ENCODE data around the gene HOXD1.

HOXD1 gene

DNA sequence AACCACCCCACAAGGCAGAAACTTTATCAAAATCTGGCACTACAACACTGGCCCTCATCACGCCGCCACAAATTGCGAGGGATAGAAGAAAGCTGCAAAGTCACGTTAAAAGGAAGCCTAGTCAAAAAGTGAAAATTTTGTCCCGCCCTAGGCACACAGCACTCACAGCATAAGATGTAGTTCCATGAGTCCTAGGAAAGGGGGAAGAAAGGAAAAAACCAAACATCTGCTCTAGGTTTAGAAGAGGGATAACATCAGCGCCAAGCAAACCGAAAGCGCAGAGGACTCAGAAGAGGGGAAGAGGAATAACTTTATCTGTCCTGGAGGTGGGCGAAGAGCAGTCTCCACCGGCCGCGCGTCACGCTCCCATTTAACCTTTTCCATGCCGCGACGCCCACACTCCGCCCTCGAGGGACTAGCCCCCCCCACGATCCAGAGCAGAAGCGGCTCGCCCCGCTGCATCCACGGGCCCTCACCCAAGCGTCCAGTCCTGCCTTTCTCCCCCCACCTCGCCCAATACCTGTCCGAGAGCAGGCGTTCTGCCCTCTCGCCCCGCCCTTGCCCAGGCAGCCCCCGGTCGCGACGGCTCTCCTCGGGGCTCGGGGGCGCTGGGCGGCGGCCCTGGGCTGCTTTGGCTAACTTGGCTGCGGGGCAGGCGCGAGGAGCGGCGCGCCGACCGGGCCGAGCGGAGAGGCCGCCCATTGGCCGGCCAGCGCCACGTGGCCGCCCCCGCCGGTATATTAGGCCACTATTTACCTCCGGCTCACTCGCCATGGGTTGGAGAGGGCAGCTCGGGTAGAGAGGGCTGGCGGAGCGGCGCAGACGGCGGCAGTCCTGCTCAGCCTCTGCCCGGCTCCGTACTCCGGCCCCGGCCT lies at the start of gene HOXD1:
TSS of gene HOXD1 (plus strand) at position 770 of the 875 bp plus-strand sequence. CDS start 134 bp downstream, outside the sequence.
- DNase-seq: peak; percentile 15 to 50

DNA sequence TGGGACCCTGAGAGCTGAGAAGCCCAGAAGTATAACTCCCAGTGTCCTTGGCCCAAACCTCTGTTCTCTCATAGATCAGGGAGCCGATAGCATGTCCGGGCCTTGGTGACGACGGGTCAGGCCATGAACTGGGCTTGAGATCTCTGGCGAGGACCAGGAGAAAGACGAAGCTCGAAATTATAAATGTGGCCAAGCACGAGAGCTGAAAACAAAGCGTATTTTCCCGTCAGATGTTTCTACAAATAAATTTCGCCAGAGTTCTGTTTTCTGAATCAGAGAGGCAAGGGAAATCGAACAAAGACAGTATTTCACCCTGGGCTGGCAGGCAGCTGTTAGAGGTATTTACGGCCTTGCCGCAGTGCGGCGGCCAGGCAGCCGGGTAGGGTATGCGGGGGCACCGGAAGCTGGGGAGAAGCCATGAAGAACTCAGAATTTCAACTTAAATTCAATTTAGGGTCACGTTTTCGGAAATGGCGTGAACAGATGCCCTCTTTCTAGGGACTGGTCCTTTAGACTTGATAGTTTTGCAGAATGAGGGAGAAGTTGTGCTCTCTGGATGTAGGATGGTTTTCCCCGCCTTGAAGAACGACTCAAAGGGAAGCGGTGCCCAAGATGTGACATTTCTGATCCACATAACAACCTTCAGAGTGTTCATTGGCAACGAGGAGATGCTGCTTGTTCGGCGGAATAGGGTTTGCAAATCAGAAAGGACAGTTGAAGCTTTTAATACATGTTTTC lies 49.4 kb upstream of the HOXD1 start:
- DNase-seq: no peak

DNA sequence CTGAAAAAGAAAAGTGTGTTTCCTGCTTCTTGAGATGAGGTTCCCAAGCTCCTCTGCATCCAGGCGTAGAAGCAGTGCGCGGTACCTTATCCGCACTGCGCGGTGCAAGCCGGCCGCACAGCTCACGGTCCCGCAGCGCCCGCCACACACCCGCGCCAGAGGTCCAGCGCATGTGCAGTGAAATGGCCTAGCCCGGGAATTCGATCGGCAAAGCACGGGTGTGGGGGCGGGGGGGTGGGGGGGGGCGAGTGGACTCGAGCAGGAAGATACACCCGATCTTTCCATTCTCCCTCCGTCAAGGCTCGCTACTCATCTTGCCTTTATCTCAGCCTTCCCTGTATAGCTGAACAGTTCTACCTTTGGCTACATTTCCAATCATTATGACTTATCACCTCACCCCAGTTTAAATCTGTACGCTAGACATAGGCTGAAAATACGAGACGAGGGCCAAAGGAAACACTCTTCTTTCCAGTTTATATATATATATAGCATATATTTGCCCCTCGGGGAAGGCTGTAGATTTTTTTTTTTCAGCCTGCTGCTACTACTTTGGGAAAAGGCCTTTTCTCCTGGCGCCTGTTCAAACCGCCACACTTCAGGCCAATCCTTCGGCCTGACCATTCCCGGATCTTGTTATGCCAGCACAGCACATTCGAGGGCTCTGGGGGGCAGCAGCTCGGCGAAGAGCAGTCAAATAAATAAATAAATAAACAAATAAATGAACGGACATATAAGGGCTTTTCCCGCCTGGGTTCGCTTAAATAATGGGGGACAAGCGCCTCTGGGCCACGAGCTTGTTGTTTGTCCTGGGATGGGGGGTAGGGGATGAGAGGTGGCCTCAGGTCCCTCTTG lies 48.6 kb upstream of the HOXD1 start:
- no peak for DNase-seq

DNA sequence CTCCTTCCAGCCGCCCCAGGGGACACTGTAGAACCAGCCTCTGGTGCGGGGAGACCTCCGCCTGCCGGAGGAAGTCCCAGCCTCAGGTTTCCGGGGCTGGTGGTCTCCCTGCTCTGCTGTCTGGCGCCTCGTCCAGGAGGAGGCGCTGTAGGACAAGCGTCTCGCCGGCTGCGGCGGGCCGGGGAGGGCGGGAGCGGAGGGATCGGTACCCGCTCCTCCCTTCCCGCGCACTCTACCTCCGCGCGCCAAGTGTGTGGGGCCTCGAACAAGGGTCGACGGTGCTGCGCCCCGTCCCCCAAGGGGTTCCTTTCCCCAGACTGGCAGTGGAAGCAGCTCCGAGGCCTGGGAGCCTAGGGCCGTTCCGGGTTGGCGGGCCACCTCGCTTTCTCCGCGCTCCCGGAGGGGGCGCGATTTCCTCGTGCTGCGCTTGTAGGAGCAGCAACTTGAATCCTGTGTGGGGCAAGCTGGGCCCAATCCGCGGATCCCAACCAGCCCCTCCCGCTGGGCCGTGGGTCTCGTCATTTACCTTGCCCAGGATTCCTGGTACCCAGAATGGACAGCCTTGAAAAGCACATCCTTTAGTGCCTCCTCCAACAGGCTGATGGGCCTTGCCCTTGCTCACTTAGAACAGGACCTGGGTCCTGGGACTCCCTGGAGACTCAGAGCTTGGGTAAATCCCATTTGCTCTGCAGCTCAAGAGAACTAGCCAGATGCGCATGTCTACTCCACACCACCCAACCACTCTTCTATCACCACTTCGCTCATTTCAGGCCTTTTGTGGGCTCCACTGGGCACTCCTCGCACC lies 47.8 kb upstream of the HOXD1 start:
- DNase-seq: peak; percentile 45 to 74

DNA sequence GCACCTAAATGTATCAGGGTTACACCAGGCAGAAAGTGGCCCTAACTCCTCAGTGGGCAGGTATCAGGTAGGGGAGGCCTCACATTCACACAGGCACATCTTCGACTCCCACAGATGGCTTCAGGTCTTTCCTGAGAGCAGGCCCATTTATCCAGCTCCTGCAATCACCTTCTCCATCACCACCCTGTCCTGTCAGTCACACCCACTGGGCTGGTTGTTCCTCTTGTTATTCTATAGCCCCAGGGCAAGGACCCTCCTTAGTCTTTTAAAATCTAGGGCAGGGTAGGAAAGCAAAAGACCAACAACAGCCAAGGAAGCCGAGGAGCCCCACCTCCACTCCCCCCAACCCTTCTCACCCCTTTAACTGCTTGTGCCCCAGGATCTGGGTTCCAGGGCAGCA lies 46.2 kb upstream of the HOXD1 start:
- no peak for DNase-seq

DNA sequence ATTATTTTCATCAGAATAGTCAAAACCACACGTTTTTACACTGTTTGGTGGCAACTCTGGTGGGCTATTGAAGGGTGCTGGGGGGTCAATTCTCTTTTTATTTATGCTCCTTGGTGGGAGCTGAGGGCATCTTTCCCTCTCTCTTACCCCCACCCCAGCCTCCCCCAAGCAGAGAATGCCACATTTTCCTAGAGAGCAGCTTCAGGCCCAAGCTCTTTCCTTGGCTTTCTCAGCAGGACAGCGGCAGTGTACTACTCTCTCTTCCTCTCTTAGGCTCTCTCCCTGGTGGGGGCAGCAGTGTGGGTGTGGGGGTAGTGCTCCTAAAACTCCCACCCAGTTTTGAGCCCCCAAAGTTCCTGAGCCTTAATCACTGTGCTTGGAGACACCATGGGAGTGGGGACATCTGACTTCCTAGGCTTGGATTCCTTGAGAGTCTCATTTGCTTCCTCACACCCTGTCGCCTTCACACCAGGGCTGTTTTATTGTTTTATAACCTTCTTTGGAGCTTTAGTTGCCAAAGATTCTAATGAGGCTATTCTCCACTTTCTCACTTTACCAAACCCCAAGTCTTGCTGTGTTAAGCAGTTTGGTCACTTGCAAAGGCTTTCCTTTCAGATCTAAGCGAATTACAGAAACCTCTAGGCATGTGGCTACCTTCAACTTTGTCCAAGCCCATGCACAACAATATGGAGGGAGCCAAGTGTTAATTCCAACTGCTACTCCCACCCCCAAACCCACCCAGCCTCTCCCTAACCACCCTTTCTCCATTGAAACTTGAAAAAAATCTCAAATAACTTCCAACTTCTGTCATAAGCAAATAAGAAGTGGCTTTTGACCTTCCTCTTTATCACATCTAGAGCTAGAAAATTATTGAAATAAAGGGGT lies 43.1 kb upstream of the HOXD1 start:
- DNase-seq: no peak

DNA sequence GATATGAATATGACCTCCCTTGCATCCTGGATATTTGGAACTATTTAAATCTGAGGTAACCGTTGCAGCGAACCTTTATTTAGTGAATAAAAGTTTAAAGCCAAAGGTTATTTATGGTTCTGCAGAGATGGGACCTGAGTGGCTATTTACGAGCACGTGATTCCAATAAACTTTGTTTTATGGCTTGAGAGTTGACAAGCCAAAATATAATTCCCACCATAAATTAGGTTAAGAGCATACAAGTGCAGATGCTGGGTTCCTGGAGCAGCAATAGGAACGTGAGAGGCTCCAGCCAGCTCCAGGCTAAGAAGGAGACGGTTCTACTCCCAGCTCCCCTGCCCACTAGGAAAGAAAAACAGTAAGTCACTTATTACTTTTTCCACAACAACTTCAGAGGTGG lies 42.4 kb upstream of the HOXD1 start:
- DNase-seq: no peak

DNA sequence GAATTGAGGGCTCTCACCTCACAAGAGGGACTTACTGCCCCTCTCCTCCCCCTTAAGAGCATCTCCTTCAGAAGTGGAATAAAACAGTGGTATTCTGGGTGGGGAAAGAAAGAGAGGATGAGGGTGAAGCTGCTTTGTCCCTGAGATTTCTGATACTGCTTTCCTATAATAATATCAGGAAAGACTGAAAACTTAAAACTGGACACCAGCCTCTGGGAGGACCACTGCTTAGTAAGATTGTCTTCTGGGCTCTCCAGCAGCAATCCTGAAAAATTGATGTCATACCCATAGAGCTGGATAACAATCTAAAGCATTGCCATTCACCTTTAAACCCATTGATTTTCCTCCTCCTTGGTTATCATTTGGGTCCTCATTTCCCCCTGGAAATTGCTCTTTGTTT lies 41.8 kb upstream of the HOXD1 start:
- no peak for DNase-seq

DNA sequence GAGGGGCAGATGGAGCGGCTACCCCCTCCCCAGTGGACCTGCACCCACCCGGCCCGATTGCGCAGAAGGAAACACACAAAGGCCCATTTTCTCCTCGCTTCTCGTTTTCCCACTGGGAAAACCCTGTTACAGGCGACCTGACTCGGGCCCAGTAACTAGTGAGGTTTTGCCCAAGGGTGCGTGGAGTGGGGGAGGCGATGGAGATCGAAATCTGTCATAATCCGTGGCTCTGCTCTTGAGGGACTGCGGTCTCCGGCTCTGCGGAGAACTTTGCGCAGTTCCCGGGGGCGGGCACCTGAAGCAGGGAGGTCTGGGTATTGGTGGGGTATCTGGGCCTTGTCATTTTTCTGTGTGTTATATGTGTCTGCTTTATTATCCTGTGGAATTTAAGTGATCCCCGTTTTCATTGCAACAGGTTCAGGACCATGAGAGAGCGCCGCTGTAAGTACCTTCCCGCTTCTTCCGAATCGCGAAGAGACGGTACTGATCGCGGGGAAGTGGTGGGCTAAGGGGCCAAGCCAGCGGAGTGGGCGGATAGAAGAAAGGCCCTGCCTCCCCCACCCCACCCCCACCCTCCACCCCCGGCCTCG lies 41.2 kb upstream of the HOXD1 start:
- no peak for DNase-seq

DNA sequence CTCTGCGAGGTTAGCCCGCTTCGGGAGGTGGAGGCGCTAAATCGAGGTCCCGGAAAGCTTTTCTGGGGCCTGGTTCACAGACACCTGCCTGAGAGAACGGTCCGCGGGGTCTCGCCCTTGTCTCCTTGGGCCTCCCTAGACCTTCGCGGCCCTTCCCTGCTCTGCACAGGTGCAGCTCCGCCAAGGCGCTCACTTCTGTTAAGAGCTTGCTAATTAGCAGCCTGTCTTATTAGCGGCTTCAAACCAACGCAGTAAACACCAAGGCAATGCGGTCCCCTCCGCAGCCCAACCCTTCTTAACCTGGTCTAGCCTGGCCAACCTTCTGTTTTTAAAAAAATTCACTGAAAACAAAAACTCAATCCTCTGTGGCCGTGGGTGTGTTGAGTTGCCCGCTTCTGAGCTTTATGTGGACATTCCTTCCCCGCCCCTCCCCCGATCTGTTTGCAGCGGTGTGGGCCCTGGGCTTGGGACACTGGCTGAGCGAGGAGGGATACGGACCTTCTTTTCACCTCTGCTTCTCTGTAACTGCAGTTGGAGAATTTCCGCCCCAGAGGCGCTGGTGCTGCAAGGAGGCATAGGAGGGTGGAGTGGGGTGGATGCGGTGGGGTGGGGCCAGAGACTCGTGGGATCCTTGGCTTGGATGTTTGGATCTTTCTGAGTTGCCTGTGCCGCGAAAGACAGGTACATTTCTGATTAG lies 40.5 kb upstream of the HOXD1 start:
- no peak for DNase-seq

DNA sequence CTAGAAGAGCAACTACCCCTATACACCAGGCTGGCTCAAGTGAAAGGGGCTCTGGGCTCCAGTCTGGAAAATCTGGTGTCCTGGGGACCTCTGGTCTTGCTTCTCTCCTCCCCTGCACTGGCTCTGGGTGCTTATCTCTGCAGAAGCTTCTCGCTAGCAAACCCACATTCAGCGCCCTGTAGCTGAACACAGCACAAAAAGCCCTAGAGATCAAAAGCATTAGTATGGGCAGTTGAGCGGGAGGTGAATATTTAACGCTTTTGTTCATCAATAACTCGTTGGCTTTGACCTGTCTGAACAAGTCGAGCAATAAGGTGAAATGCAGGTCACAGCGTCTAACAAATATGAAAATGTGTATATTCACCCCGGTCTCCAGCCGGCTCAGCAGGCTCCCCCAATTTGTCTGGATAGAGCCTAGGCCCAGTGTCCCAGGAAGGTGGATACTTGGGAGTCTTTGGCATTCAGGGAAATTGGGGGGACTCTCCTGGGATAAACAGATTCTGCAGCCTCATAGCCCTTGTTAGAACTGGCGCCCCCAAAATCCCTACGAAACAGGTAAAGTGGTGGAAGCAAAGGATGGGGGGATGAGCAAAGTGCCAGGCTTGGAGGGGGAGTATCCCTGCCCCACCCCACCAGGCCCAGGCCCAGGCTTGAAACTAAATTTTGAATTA lies 39.6 kb upstream of the HOXD1 start:
- no peak for DNase-seq

DNA sequence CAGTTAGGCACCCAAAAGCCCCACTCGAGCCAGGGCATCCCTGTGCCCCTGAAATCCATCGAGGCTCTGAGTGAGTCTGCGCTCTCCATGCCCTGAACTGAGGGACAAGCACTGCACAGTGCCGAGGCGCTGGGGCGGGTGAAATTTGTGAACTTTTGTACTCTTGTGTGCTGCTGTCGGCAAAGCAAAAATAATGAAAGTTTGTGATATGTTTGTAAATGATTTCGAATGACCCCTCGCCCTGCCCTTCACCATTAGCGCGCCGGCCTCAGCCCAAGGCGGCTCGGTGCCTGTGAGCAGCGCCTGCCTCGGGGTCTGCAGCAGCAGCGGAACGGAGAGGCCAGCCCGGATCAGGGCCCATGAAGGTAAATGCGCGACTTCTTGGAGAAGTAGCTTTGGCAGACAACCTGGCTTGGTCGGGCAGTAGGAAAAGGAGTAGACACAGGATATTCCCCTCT lies 39.0 kb upstream of the HOXD1 start:
- no peak for DNase-seq

DNA sequence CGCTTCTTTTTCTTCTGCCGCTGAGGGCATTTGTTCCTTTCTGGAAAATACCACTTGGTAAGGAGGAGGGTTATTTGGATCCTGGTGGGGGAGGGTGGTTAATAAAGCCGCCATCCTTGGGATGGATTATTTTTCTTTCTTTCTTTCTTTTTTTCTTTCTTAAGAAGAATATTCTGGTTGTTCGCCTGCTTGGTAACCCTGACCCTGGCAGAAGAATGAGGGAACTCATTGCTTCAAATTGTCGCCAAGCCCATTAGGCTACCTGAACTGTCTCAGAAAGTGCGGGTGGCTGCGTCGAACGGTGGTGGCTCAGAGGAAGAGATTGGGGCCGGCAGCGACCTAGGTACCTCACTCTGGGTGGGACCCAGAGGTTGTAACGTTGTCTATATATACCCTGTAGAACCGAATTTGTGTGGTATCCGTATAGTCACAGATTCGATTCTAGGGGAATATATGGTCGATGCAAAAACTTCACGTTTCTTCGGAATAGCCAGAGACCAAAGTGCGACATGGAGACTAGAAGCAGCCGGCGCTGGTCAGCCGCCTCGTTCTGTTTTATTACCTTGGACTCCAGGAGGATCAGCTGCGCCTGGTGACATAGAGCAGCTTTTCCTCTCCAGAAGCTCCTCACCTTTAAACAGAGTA lies 38.4 kb upstream of the HOXD1 start:
- DNase-seq: no peak

DNA sequence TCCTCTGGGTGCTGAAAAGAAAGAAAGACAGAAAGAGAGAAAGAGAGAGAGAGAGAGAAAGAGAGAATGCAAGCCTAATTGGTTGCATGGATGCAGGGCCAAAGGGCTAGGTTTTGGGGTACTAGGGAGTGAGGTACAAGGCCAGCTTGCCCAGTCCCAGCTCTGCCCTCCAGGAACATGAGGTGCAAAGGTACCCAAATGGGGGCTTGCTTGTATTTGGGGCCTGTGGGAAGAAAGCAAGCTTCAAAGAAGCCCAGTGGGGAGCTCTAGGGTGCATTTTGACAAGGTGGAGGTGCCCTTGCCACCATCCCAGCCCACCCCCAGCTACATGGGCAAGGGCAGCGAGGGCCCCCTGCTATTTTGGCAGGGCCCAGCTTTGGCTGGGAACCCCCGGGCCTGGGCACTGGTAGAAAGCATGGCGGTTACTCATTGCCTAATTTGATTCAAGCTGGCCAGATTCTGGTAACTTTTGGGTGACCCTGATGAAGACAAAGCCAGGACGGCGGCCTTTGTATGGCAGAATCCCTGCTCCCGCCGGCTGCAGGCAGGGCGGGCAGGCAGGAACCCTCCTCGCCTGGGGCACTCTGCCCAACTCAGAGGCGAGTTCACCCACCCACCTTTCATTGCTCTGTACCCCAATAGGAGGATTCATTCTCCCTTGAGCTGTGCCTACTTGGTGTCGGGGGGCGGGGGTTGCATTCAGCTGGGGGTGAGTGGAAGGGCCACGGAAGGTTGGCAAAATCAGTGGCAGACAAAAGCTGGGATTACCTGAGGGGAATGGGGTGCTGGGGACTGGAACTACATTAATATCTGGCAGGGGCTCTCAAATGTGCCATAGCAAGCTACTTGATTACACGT lies 37.7 kb upstream of the HOXD1 start:
- no peak for DNase-seq

DNA sequence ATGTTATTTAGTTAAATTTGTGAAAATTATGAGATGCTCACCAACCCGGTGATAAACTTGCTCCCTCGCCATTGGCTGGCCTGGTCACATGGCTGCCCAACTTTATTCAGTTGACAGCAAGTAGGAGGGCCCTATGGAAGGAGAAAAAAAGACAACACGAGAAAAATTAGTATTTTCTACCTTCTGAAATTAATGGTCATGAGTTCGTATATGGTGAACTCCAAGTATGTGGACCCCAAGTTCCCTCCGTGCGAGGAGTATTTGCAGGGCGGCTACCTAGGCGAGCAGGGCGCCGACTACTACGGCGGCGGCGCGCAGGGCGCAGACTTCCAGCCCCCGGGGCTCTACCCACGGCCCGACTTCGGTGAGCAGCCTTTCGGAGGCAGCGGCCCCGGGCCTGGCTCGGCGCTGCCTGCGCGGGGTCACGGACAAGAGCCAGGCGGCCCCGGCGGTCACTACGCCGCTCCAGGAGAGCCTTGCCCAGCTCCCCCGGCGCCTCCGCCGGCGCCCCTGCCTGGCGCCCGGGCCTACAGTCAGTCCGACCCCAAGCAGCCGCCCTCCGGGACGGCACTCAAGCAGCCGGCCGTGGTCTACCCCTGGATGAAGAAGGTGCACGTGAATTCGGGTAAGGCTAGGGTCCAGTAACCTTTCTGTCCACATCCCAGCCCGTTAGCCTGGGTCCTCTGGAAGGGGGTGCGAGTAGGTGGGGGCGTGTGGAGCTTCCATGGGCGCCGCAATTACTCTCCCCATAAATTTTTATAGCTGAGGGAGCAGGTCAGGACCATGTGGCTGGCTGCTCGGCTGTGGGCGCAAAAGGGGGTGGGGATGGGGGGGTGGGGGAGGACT lies 36.8 kb upstream of the HOXD1 start, which contains the start of gene HOXD4:
TSS of gene HOXD4 (plus strand) at position 109 of the 846 bp plus-strand sequence. CDS start at position 193, 84 bp downstream.
- no peak for DNase-seq

DNA sequence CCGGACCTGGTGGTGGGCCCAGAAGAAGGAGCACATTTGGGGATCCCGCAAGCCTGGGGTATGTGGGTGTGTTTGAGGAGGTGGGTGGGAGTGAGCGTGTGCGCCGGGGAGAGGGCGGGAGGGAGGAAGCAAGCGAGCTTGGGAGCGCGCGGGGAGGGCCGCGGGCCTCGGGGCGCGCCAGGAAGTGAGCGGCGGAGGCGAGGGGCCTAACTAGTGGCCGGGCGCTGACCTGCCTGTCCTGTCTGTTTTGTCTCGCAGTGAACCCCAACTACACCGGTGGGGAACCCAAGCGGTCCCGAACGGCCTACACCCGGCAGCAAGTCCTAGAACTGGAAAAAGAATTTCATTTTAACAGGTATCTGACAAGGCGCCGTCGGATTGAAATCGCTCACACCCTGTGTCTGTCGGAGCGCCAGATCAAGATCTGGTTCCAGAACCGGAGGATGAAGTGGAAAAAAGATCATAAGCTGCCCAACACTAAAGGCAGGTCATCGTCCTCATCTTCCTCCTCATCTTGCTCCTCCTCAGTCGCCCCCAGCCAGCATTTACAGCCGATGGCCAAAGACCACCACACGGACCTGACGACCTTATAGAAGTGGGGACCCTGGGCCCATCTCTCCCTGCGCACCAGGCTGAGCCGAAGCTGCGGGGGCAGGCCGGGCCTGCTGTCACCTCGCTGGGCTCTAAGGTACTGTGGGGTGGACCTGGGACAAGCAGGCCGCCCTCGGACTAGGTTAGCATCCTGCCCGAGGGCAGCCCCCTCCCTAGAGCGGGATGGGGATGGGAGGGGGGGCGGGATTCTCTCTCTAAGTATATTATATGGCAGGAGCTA lies 35.9 kb upstream of the HOXD1 start:
- DNase-seq: no peak
